ENCODE measurements around the gene RASAL1.

- TF ChIP-seq CTCF (IDR thresholded peaks at IDR 0.05; ENCODE audit: low read depth, low read length) (no peak), POLR2A (IDR thresholded peaks at IDR 0.05; ENCODE audit: extremely low read depth, insufficient read length) (no peak), MAX (IDR thresholded peaks at IDR 0.05; ENCODE audit: low read depth, low read length) (no peak)
These were observed 66.4 kb downstream of the RASAL1 start for GRCh38 chr12:113069149-113069548.
